ENCODE results near the gene NFIB. TPM values are rescaled to one million over a fixed set of nuclear protein-coding genes. Genes with fewer than 3 reads are reported as not detected.

Gene NFIB
- total and polyA plus RNA-seq, 2 of the 13 experiments (the other 11 are each of a cell fraction or from before 2014, with no cell fraction given): 0.98 to 4.6 TPM

GRCh38 chr9:14292181-14292739 lies 21.7 kb downstream of the NFIB start:
- FAIRE-seq (no peak), ATAC-seq (no peak), DNase-seq (ENCODE audit: low spot score) (no peak)
- BruUV-seq (replicated peaks): no TSS peak
- Histone ChIP-seq H3K27ac (ENCODE audit: extremely low read length, insufficient read depth, low read length) (peak overlapping the region; percentile 30), H4K20me1 (ENCODE audit: insufficient read depth, low read length) (no peaks in the 10 kb centered on the region), H3K36me3 (replicated peaks in 1 of 2; ENCODE audit: control insufficient read depth in 1 of 2, insufficient read depth in 2 of 2, low read length in 2 of 2) (no peaks in the 10 kb centered on the region), H3K4me1 (ENCODE audit: insufficient read depth, low read length) (peaks cover 26% of the 10 kb centered on the region), H3K9me3 (ENCODE audit: low read length) (no peaks in the 10 kb centered on the region), H2AFZ (ENCODE audit: low read length) (no peak overlapping the region), H3K27me3 (ENCODE audit: control insufficient read depth in 1 of 2, insufficient read depth in 2 of 2, low read length in 2 of 2) (no peaks in the 10 kb centered on the region), H3K4me2 (ENCODE audit: low read depth, low read length) (no peak overlapping the region), H3K79me2 (ENCODE audit: insufficient read depth, low read length) (no peaks in the 10 kb centered on the region), H3K4me3 (replicated peaks in 1 of 3; ENCODE audit: insufficient read depth in 1 of 3, low read depth in 2 of 3, low read length in 3 of 3) (no peak overlapping the region), H3K9ac (ENCODE audit: insufficient read depth, low read depth, low read length) (no peak overlapping the region)
- in situ Hi-C loops (cut with HindIII; ENCODE audit: extremely low pct_ligation_motif_present, low pct_unique_long_range_greater_than_20kb): loop anchor here (10.0 to 25.0 kb wide), 2 partner anchors 57 to 95 kb away; no protein-coding TSS in a partner anchor
- ChIA-PET CTCF (ENCODE audit: low intra/inter-chr PET ratio, low total read pairs) (no interaction called here), POLR2A (no interaction called here)
- 9% methylated on average over 3 of the region's 3 CpGs for WGBS (ENCODE audit: low lambda C conversion rate)
- TF ChIP-seq NPAS2 (CRISPR knock-in tag; IDR thresholded peaks at IDR 0.05; ENCODE audit: borderline replicate concordance) (no peak), MEF2D (CRISPR knock-in tag; IDR thresholded peaks at IDR 0.05) (no peak), ZNF30 (CRISPR knock-in tag; IDR thresholded peaks at IDR 0.05) (no peak), FOXC1 (CRISPR knock-in tag; IDR thresholded peaks at IDR 0.05; ENCODE audit: borderline replicate concordance) (no peak), AKAP8 (CRISPR knock-in tag; IDR thresholded peaks at IDR 0.05) (no peak), CHD2 (IDR thresholded peaks at IDR 0.05; ENCODE audit: low read depth, low read length) (no peak), PRDM10 (CRISPR knock-in tag; IDR thresholded peaks at IDR 0.05; ENCODE audit: low read depth) (no peak), WIZ (CRISPR knock-in tag; IDR thresholded peaks at IDR 0.05) (no peak)
- intact Hi-C loops (cut with micrococcal nuclease; ENCODE audit: unreplicated experiment): no loop called here

Measured in HepG2 (cell line).